OCI-LY3 (cell line): Measurements from ENCODE around the gene TNS2.

Source experiments
- CTCF ChIP-seq: fragments of 200-600, 300-600 bp; sonication (generic); IDR thresholded peaks from 2 replicates; pipeline ENCODE4 v1.5.1; 2014; ENCODE audit warnings: antibody characterized with exemption, low read length, low read depth
- EZH2phosphoT487 ChIP-seq: fragments of 200-600 bp; shearing (Covaris generic); IDR thresholded peaks from 2 replicates; pipeline ENCODE4 v1.6.1; 2018; ENCODE audit warnings: antibody characterized with exemption, mixed run types, low read depth

GRCh38 chr12:53051058-53051880 is 1.4 kb downstream of the TNS2 start:
- no peak for TF ChIP-seq CTCF
- TF ChIP-seq EZH2phosphoT487, result no peak
